NB4 (cell line): ENCODE measurements around the gene SPAG4.
A peak's percentile ranks its signal among the peaks of the same experiment; 100 is the strongest.

Experiments
- DNase-seq: peaks from one replicate; pipeline ENCODE4 v3.0.0; 2010; ENCODE audit warnings: low read depth
- H3K4me3 ChIP-seq: one replicate; pipeline ENCODE4 v1.5.1; 2011; ENCODE audit warnings: mild to moderate bottlenecking, low read depth, low read length, moderate library complexity
- MAX ChIP-seq: IDR thresholded peaks from 2 replicates; pipeline ENCODE4 v1.6.1; 2011; ENCODE audit warnings: low read depth, low read length
- MYC ChIP-seq: IDR thresholded peaks from 2 replicates; pipeline ENCODE4 v1.6.1; 2011; ENCODE audit warnings: low read depth, low read length
- POLR2A ChIP-seq: IDR thresholded peaks from 2 replicates; pipeline ENCODE4 v1.6.1; 2011; ENCODE audit warnings: mild to moderate bottlenecking; ENCODE audit not compliant: insufficient read length; ENCODE audit errors: extremely low read depth
- TF ChIP-seq, protein P1 (sequence below): IDR thresholded peaks from one replicate; pipeline ENCODE4 v1.5.1; 2012; ENCODE audit warnings: low read depth, low read length

The SPAG4 gene

DNA sequence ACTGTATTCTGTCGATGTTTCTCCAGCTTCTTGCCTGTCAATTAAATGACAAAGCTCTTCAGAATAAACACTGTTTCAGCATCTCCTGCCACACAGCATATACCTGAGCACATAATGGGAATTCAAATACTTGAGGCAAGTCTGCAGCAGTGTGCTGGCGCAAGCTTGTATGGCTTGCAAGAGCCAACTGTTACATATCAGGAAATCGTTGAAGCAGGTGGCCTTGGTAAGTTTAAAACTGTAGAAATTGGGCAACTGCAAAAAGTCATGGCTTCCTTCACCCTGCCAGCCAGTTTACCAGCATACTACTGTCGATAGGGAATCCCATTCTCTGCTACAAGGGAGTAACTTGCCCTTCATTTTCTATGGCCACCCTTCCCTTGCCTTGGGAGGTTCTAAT is 26.1 kb downstream of the SPAG4 start:
- TF ChIP-seq POLR2A (no peak), MAX (peak; percentile 83), MYC (peak; percentile 36; the same call in 1 of the 2 replicates)
- H3K4me3 ChIP-seq: no peak overlapping the region
- DNase-seq: peak; percentile 57

- TF ChIP-seq MAX (no peak), POLR2A (no peak), MYC (no peak)
- TF ChIP-seq, protein P1, sequence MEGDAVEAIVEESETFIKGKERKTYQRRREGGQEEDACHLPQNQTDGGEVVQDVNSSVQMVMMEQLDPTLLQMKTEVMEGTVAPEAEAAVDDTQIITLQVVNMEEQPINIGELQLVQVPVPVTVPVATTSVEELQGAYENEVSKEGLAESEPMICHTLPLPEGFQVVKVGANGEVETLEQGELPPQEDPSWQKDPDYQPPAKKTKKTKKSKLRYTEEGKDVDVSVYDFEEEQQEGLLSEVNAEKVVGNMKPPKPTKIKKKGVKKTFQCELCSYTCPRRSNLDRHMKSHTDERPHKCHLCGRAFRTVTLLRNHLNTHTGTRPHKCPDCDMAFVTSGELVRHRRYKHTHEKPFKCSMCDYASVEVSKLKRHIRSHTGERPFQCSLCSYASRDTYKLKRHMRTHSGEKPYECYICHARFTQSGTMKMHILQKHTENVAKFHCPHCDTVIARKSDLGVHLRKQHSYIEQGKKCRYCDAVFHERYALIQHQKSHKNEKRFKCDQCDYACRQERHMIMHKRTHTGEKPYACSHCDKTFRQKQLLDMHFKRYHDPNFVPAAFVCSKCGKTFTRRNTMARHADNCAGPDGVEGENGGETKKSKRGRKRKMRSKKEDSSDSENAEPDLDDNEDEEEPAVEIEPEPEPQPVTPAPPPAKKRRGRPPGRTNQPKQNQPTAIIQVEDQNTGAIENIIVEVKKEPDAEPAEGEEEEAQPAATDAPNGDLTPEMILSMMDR: no peak
- no peak for DNase-seq
- H3K4me3 ChIP-seq: no peak overlapping the region
Observed at GRCh38 chr20:35643045-35643444, 27.4 kb downstream of the SPAG4 start.

DNA sequence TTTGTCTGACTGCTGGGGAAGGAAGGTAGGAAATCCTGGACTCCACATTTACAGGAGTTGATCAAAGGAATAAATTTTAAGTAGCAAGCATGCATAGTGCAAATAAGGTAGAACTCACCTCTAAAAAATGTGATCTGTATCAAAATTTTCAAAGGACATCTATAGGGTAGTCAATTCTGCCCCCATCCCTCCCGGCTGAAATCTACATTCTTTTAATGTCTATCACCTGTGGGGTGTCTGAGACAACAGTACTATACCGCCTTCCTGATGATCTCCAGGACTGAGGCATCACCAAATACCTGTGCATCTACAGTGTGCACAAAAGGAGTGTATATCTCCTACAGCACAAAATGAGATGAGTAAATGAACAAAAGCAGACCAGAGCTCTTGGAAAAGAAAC is 29.2 kb downstream of the SPAG4 start:
- TF ChIP-seq, protein P1: no peak
- TF ChIP-seq MAX: no peak
- no peak for TF ChIP-seq POLR2A
- no peak for DNase-seq
- H3K4me3 ChIP-seq: no peak overlapping the region

GRCh38 chr20:35648836-35649235 is 33.2 kb downstream of the SPAG4 start:
- no peak overlapping the region for H3K4me3 ChIP-seq
- TF ChIP-seq MAX (no peak), MYC (no peak), POLR2A (no peak)
- TF ChIP-seq, protein P1: no peak
- DNase-seq: no peak

DNA sequence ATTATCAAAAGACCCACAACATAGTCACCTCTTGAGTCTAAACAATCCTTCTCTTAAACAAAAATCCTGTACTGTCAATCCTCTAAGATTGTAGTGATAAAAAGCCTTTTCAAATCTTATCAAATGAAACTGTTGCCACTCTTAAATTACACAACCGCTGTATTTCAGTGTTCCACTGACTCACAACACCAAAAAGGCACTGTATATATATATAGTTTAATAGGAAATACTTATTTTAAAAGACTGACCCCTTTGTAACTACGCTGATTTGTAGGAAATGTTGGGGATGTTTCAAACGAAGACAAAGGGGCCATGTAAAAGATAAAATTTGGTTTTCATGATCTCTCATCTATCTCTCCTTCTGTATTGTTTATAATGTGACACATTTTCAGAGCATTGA is 35.0 kb downstream of the SPAG4 start:
- H3K4me3 ChIP-seq: no peak overlapping the region
- TF ChIP-seq POLR2A (no peak), MYC (no peak), MAX (no peak)
- TF ChIP-seq, protein P1: no peak
- no peak for DNase-seq

GRCh38 chr20:35651958-35652357 is 36.3 kb downstream of the SPAG4 start:
- H3K4me3 ChIP-seq: no peak overlapping the region

More at GRCh38 chr20:35651958-35652357, 36.3 kb downstream of the SPAG4 start:
- TF ChIP-seq MYC: no peak
- TF ChIP-seq POLR2A: no peak
- no peak for TF ChIP-seq MAX
- TF ChIP-seq, protein P1: no peak
- no peak for DNase-seq
